Measurements from ENCODE around the gene OR51B4. TPM values are rescaled to one million over a fixed set of nuclear protein-coding genes. Genes with fewer than 3 reads are reported as not detected.

The OR51B4 gene
- total RNA-seq, 1 experiment from 2014 or later = not detected

DNA sequence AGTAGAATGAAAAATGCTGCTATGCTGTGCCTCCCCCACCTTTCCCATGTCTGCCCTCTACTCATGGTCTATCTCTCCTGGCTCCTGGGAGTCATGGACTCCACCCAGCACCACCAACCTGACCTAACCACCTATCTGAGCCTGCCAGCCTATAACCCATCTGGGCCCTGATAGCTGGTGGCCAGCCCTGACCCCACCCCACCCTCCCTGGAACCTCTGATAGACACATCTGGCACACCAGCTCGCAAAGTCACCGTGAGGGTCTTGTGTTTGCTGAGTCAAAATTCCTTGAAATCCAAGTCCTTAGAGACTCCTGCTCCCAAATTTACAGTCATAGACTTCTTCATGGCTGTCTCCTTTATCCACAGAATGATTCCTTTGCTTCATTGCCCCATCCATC is 17.1 kb downstream of the OR51B4 start:
- Histone ChIP-seq H3K14ac (ENCODE audit: insufficient read depth, low read length) (no peak overlapping the region), H3T11ph (ENCODE audit: low read length) (no peak overlapping the region), H2BK15ac (ENCODE audit: low read depth, low read length) (no peak overlapping the region), H3K27me3 (ENCODE audit: insufficient read depth, low read length) (no peaks in the 10 kb centered on the region), H3K9me3 (ENCODE audit: control insufficient read depth, low read depth, low read length) (no peaks in the 10 kb centered on the region), H3K79me2 (ENCODE audit: insufficient read depth, low read length) (no peaks in the 10 kb centered on the region), H2BK120ac (ENCODE audit: low read depth, low read length, poor library complexity, severe bottlenecking) (no peak overlapping the region), H3K79me1 (ENCODE audit: insufficient read depth, low read depth, low read length, poor library complexity, severe bottlenecking) (no peaks in the 10 kb centered on the region), H3K18ac (ENCODE audit: insufficient read length, low read depth, low read length) (no peak overlapping the region), H3K23me2 (ENCODE audit: insufficient read length, low read depth, low read length, poor library complexity, severe bottlenecking) (no peaks in the 10 kb centered on the region), H3K56ac (ENCODE audit: insufficient read length, low read depth, low read length) (no peak overlapping the region), H3K4me2 (ENCODE audit: insufficient read depth, insufficient read length, low read length) (no peak overlapping the region), H3K27ac (ENCODE audit: insufficient read length, low read depth, low read length) (no peak overlapping the region), H3K4ac (ENCODE audit: low read depth, low read length) (no peak overlapping the region), H2AFZ (ENCODE audit: low read length) (no peak overlapping the region), H2BK12ac (ENCODE audit: insufficient read length, low read depth, low read length) (no peak overlapping the region), H4K5ac (ENCODE audit: insufficient read length, low read depth, low read length) (no peak overlapping the region), H4K8ac (replicated peaks; ENCODE audit: insufficient read length, low read depth, low read length) (no peak overlapping the region), H3K4me1 (ENCODE audit: insufficient read depth, low read length) (no peaks in the 10 kb centered on the region), H4K91ac (ENCODE audit: insufficient read length, low read depth, low read length) (no peak overlapping the region), H2BK20ac (ENCODE audit: low read depth, low read length, poor library complexity, severe bottlenecking) (no peak overlapping the region), H3K9ac (ENCODE audit: extremely low read depth, insufficient read length, low read length) (no peak overlapping the region), H2AK5ac (ENCODE audit: insufficient read length, low read length) (no peak overlapping the region), H3K23ac (ENCODE audit: insufficient read length, low read depth, low read length) (no peak overlapping the region), H2BK5ac (ENCODE audit: insufficient read length, low read length) (no peak overlapping the region), H4K20me1 (ENCODE audit: control insufficient read depth, insufficient read depth, insufficient read length) (no peaks in the 10 kb centered on the region)
- H3K9me3 Mint-ChIP-seq = no peaks in the 10 kb centered on the region
- peaks cover 4% of the 10 kb centered on the region in 2 experiments for H3K4me1 Mint-ChIP-seq
- TF ChIP-seq CTCF (conservative IDR thresholded peaks at IDR 0.05) = no peak
- H3K27ac Mint-ChIP-seq = no peak overlapping the region
- WGBS (ENCODE audit: extremely low coverage, insufficient read length, low lambda C conversion rate) = no CpG with 5 or more reads among the region's 2 CpGs
- DNase-seq = no peak
- no peaks in the 10 kb centered on the region; a peak in 1 of 7 replicates for H3K36me3 Mint-ChIP-seq (ENCODE audit: insufficient read depth in 1 of 3, low read depth in 3 of 3)
- no peak overlapping the region for H3K4me3 Mint-ChIP-seq
- H3K27me3 Mint-ChIP-seq (ENCODE audit: low read depth) = no peaks in the 10 kb centered on the region; the same call in 1 of the 2 replicates

All from H9 (cell line).